GM12892 (cell line): ENCODE measurements around the gene ROR1.

Experiments
- POLR2A ChIP-seq: IDR thresholded peaks from 2 replicates; pipeline ENCODE4 v1.6.1; 2011; ENCODE audit warnings: low read depth, low read length, control low read depth
- POLR2AphosphoS5 ChIP-seq: IDR thresholded peaks from 2 replicates; pipeline ENCODE4 v1.6.1; 2011; ENCODE audit warnings: low read depth, low read length, control low read depth
- TAF1 ChIP-seq: IDR thresholded peaks from 2 replicates; pipeline ENCODE4 v1.6.1; 2011; ENCODE audit warnings: low read depth, mild to moderate bottlenecking, control low read depth, low read length, borderline replicate concordance

- no peak for TF ChIP-seq POLR2A
- TF ChIP-seq POLR2AphosphoS5, result no peak
- TF ChIP-seq TAF1, result no peak
Measured at GRCh38 chr1:64013395-64013794, 239.6 kb downstream of the ROR1 start.
